Measurements from ENCODE around the gene MINDY4.

Gene MINDY4

GRCh38 chr7:30935569-30935877, 164.3 kb downstream of the MINDY4 start:
- Mint-ChIP-seq H3K4me3 (no peak overlapping the region), H3K27ac (no peak overlapping the region), H3K9me3 (no peaks in the 10 kb centered on the region), H3K27me3 (peaks cover 2% of the 10 kb centered on the region), H3K4me1 (no peaks in the 10 kb centered on the region), H3K36me3 (no peaks in the 10 kb centered on the region)
- ATAC-seq (ENCODE audit: low read depth) (no peak), DNase-seq (ENCODE audit: low spot score in 2 of 2) (no peak)

- Mint-ChIP-seq H3K27me3 (peaks cover 4% of the 10 kb centered on the region), H3K36me3 (no peaks in the 10 kb centered on the region), H3K4me1 (no peaks in the 10 kb centered on the region), H3K4me3 (no peak overlapping the region), H3K9me3 (no peaks in the 10 kb centered on the region), H3K27ac (no peak overlapping the region)
- DNase-seq (ENCODE audit: low spot score in 2 of 2) (no peak), ATAC-seq (ENCODE audit: low read depth) (no peak)
These were observed 165.5 kb downstream of the MINDY4 start for GRCh38 chr7:30936650-30937245.

GRCh38 chr7:30937416-30937815, 166.2 kb downstream of the MINDY4 start:
- ATAC-seq (ENCODE audit: low read depth) (no peak), DNase-seq (ENCODE audit: low spot score in 2 of 2) (no peak)
- H3K4me1 Mint-ChIP-seq = no peaks in the 10 kb centered on the region
- no peaks in the 10 kb centered on the region for H3K9me3 Mint-ChIP-seq
- H3K4me3 Mint-ChIP-seq = no peak overlapping the region
- H3K36me3 Mint-ChIP-seq = no peaks in the 10 kb centered on the region
- no peak overlapping the region for H3K27ac Mint-ChIP-seq
- H3K27me3 Mint-ChIP-seq = peaks cover 4% of the 10 kb centered on the region

GRCh38 chr7:30938435-30939316, 167.5 kb downstream of the MINDY4 start:
- Mint-ChIP-seq H3K27me3 (peaks cover 4% of the 10 kb centered on the region), H3K27ac (no peak overlapping the region), H3K36me3 (no peaks in the 10 kb centered on the region), H3K4me1 (no peaks in the 10 kb centered on the region), H3K4me3 (no peak overlapping the region), H3K9me3 (no peaks in the 10 kb centered on the region)
- ATAC-seq (ENCODE audit: low read depth) (peak; percentile 31), DNase-seq (ENCODE audit: low spot score in 2 of 2) (peak; percentile 38 to 42)

- no peaks in the 10 kb centered on the region for H3K4me1 Mint-ChIP-seq
- peaks cover 3% of the 10 kb centered on the region for H3K36me3 Mint-ChIP-seq
- H3K9me3 Mint-ChIP-seq = peaks cover 6% of the 10 kb centered on the region
- ATAC-seq (ENCODE audit: low read depth) = no peak
- no peak overlapping the region for H3K27ac Mint-ChIP-seq
- DNase-seq (ENCODE audit: low spot score in 2 of 2) = no peak
- peaks cover 4% of the 10 kb centered on the region for H3K27me3 Mint-ChIP-seq
- no peak overlapping the region for H3K4me3 Mint-ChIP-seq
These were observed 170.5 kb downstream of the MINDY4 start for GRCh38 chr7:30941582-30942323.
